Transverse colon (tissue), 4 donors: ENCODE results near the gene SS18.
"Not testable (repeated sequence)": the region's sequence is repeated elsewhere in the genome, so short reads cannot be mapped to it uniquely, and the experiment has no call there.

Experiments used
- EP300 ChIP-seq: sonication (generic); formaldehyde crosslinking; IDR thresholded peaks from one replicate; pipeline ENCODE4 v1.6.1; 2017; ENCODE audit warnings: antibody characterized with exemption, low read depth
- POLR2A ChIP-seq: fragments of 450-650 bp; IDR thresholded peaks from one replicate; pipeline ENCODE4 v1.6.1; 2016; ENCODE audit warnings: antibody characterized with exemption, mild to moderate bottlenecking, moderate library complexity
- POLR2AphosphoS5 ChIP-seq, 3 donors: sonication (generic); formaldehyde crosslinking; IDR thresholded peaks; one replicate each; pipeline ENCODE4 v1.6.1; 2016; ENCODE audit warnings: antibody characterized with exemption in 3 of 3
- TF ChIP-seq, protein P1 (sequence below), 5 experiments: fragments of 200-600 bp in 3 of 5; fragments of 450-650 bp in 2 of 5; sonication (generic) in 3 of 5; IDR thresholded peaks; 1 replicate in 2 of 5; 2 replicates in 3 of 5; pipeline ENCODE4 v1.5.1; 2016 to 2017; ENCODE audit warnings: antibody characterized with exemption in 5 of 5, inconsistent platforms in 3 of 5, mild to moderate bottlenecking in 2 of 5, moderate library complexity in 1 of 5

DNA sequence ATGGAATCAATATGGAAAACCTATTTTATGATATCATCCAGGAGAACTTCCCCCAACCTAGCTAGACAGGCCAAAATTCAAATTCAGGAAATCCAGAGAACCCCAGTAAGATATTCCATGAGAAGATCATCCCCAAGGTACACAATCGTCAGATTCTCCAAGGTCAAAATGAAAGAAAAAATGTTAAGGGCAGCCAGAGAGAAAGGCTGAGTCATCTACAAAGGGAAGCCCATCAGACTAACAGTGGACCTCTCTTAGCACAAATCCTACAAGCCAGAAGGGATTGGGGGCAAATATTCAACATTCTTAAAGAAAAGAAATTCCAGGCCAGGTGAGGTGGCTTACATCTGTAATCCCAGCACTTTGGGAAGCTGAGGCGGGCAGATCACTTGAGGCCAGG, 31.6 kb upstream of the SS18 start:
- not testable (repeated sequence) for TF ChIP-seq POLR2A; POLR2AphosphoS5 (IDR thresholded peaks at IDR 0.05); EP300
- TF ChIP-seq, protein P1, sequence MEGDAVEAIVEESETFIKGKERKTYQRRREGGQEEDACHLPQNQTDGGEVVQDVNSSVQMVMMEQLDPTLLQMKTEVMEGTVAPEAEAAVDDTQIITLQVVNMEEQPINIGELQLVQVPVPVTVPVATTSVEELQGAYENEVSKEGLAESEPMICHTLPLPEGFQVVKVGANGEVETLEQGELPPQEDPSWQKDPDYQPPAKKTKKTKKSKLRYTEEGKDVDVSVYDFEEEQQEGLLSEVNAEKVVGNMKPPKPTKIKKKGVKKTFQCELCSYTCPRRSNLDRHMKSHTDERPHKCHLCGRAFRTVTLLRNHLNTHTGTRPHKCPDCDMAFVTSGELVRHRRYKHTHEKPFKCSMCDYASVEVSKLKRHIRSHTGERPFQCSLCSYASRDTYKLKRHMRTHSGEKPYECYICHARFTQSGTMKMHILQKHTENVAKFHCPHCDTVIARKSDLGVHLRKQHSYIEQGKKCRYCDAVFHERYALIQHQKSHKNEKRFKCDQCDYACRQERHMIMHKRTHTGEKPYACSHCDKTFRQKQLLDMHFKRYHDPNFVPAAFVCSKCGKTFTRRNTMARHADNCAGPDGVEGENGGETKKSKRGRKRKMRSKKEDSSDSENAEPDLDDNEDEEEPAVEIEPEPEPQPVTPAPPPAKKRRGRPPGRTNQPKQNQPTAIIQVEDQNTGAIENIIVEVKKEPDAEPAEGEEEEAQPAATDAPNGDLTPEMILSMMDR (IDR thresholded peaks at IDR 0.05): not testable (repeated sequence)
